ENCODE data around the gene SUCLG2.

Gene SUCLG2

GRCh38 chr3:67654099-67654843 lies at the start of gene SUCLG2:
TSS of gene SUCLG2 (minus strand) at chr3:67654612. CDS start at chr3:67654586, 26 bp downstream.
- H3K27ac ChIP-seq: peak within 1 kb of the TSS; percentile 99
- no peak for TF ChIP-seq CTCF (conservative IDR thresholded peaks at IDR 0.05)
- peak; percentile 62 for TF ChIP-seq ZFX (IDR thresholded peaks at IDR 0.05)

- TF ChIP-seq ZFX (IDR thresholded peaks at IDR 0.05) (no peak), CTCF (conservative IDR thresholded peaks at IDR 0.05) (no peak)
Observed at GRCh38 chr3:67700596-67700995, 46.2 kb upstream of the SUCLG2 start.

GRCh38 chr3:67699882-67700281 lies 45.5 kb upstream of the SUCLG2 start:
- TF ChIP-seq ZFX (IDR thresholded peaks at IDR 0.05) (no peak), CTCF (conservative IDR thresholded peaks at IDR 0.05) (no peak)
- no peak overlapping the region for H3K27ac ChIP-seq

More at GRCh38 chr3:67700596-67700995, 46.2 kb upstream of the SUCLG2 start:
- H3K27ac ChIP-seq: no peak overlapping the region

GRCh38 chr3:67692621-67693020 lies 38.2 kb upstream of the SUCLG2 start:
- TF ChIP-seq ZFX (IDR thresholded peaks at IDR 0.05) (no peak), CTCF (conservative IDR thresholded peaks at IDR 0.05) (no peak)
- H3K27ac ChIP-seq: no peak overlapping the region

- no peak overlapping the region for H3K27ac ChIP-seq
- TF ChIP-seq ZFX (IDR thresholded peaks at IDR 0.05) (no peak), CTCF (conservative IDR thresholded peaks at IDR 0.05) (no peak)
Observed at GRCh38 chr3:67691926-67692325, 37.5 kb upstream of the SUCLG2 start.

- no peak overlapping the region for H3K27ac ChIP-seq
- TF ChIP-seq CTCF (conservative IDR thresholded peaks at IDR 0.05) (no peak), ZFX (IDR thresholded peaks at IDR 0.05) (no peak)
Observed at GRCh38 chr3:67691207-67691606, 36.8 kb upstream of the SUCLG2 start.

- TF ChIP-seq ZFX (IDR thresholded peaks at IDR 0.05) (no peak), CTCF (conservative IDR thresholded peaks at IDR 0.05) (no peak)
- no peak overlapping the region for H3K27ac ChIP-seq
Observed at GRCh38 chr3:67689806-67690205, 35.4 kb upstream of the SUCLG2 start.

Measured in C4-2B (cell line).